Measurements from ENCODE around the gene HADHB. TPM values are rescaled to one million over a fixed set of nuclear protein-coding genes. Genes with fewer than 3 reads are reported as not detected.
"Not testable (repeated sequence)": the region's sequence is repeated elsewhere in the genome, so short reads cannot be mapped to it uniquely, and the experiment has no call there.

HADHB gene
- polyA plus RNA-seq, 3 donors: 142 to 160 (median 158) TPM

DNA sequence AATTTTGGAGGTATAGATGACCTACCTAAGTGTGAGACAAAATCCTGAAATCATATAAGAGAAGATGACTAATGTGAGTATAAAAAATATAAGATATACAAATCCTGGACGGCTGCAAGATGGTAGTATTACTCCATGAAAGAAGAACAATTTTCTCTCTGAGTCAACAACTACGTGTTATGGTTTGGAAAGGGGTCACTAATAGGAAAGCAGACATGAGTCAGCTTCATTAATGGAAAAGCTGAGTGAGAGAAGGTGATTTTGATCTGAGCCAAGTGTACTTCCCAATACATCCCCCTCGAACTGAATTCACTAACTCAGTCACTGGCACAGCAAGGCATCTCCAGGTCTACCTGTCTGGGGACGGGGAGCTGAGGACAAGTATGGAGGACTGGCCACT lies 81.1 kb downstream of the HADHB start:
- no peak for DNase-seq

DNA sequence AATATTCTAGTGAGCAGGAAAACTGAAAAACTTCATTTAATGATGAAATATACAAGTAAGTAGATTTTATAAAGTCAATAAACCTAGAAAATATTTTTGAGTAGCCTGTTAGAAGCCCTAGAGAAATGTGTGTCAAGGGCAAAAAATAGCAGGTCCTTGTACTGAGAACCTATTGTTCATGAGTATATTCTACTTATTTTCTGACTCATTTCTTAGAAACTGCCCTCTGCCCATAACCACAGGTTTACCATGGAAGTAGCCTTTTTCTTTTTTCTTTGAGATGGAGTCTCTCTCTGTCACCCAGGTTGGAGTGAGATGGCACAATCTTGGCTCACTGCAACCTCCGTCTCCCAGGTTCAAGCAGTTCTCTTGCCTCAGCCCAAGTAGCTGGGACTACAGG lies 81.8 kb downstream of the HADHB start:
- DNase-seq: no peak

DNA sequence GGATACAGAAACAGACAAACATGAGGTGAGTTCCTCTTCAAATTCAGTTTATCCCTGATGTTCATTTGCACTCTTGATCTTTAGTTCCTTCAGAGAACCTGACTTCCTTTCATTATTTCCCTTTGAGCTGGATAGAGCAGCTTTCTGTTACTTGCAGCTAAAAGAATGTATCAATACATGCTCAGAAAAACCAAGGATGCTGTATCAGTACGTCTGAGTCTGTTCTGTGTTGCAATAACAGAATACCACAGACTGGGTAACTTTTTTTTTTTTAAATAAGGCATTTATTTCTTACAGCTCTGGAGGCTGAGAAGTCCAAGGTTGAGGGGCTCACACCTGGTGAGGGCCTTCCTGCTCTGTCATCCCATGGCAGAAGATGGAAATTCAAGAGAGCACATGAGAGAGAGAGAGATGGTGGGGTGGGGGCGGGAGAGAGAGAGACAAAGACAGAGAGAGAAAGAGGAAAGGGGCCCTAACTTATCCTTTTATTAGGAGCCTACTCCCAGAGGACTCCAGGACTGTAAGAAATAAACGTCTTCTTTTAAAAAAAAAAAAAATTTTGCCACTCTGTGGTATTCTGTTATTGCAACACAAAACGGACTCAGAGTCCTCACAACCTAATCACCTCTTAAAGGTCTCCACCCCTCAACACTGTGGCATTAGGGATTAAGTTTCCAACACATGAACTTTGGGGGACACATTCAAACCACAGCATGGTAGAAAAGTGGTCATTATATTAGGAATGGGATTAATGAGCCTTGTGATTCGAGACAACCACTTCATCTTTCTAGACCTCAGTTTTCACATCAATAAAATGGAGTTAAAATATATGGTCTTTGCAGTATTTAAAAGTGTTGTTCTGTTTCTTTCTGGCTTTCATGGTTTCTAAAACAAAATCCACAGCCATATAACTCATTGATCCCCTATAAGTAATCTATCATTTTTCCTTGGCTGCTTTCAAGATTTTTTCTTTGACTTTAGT lies 82.8 kb downstream of the HADHB start:
- no peak for DNase-seq

DNA sequence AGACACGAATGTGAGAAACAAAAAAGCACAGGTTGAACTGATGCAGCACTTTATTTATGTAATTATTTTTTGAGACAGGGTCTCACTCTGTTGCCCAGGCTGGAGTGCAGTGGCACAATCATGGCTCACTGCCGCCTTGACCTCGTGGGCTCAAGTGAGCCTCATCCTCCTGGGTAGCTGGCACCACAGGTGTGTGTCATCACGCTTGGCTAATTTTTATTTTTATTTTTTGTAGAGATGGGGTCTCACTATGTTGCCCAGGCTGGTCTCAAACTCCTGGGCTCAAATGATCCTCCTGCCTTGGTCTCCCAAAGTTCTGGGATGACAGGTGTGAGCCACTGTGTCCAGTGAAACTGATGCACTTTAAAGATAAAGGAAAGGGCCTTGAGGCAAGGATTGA lies 84.3 kb downstream of the HADHB start:
- DNase-seq: not testable (repeated sequence)

DNA sequence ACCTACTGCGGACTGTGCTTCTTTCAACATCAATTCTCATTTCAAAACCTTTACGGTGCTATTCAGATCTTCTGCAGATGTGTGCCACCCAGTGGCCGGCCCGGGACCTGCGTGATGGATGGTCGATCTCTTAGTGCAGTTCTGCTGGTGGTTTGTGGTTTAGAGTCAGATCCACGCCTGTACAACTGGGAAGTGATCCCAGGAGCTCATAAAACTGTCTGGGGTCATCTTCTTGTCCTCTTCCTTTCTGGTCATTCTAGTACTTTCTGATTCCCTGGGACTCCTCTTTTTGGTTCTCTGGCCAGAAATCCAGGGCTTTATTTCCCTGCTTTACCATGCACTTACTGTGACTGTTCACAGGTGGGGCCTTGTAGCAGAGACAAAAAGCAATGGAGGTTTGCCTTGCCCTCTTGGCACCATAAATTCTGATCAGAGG lies 85.4 kb downstream of the HADHB start:
- peak; percentile 78 for DNase-seq

DNA sequence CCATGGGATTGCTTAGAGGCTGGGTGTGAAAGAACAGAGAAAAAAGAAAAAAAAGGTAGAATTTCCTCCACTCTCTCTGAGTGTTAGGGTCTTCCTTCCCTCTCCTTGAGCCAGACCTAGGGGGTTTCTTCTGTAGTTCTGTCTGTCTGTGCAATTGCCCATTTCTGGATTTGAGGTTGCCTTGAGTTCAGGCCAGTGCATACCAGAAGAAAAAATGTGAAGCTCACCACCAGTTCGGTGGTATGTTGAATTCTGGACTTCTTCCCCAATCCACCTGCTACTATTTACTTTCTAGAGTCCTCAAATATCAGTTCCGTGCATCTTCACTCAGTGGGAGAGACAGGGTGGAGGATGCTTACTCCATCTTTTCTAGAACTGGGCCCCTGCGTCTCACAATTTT lies 85.9 kb downstream of the HADHB start:
- no peak for DNase-seq

DNA sequence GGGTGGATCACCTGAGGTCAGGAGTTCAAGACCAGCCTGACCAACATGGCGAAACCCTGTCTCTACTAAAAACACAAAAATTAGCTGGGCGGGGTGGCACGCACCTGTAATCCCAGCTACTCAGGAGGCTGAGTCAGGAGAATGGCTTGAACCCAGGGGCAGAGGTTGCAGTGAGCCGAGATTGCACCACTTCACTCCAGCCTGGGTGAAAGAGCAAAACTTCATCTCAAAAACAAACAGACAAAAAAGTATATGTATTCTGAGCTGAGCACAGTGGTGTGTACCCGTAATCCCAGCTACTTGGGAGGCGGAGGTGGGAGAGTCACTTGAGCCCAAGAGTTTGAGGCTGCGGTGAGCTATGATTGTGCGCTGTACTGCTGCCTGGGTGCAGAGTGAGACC lies 86.6 kb downstream of the HADHB start:
- DNase-seq: not testable (repeated sequence)

DNA sequence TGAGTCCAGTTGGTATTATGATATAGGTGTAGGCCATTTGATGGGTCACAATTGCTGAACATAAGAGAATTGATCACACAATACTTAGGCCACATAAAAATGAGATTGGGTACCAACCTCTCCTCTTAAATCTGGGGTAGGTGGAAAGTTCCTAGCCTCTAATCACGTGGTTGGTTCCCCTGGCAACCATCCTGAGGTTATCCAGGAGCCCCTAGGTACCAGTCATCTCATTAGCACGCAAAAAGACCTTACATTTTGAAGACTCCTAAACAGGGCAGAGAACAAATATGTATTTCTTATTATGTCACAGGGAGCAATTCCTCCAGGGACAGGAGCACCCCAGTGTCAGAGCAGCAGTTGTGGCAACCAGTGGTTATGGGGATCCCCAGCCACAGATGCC lies 88.6 kb downstream of the HADHB start:
- DNase-seq: peak; percentile 48

DNA sequence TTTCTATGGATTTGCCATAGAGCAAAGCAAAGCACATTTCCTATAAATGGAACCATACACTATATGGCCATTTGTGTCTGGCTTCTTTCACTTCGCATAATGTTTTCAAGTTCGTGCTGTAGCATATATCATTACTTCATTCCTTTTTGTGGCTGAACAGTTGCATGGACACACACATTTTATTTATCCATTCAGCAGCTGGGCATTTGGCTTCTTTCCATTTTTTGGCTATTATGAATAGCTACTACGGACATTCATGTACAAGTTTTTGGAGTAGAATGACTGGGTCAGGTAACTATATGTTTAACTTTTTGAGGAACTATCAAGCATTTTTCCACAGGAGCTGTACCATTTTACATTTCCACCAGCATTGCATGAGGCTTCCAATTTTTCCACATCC lies 90.5 kb downstream of the HADHB start:
- no peak for DNase-seq

DNA sequence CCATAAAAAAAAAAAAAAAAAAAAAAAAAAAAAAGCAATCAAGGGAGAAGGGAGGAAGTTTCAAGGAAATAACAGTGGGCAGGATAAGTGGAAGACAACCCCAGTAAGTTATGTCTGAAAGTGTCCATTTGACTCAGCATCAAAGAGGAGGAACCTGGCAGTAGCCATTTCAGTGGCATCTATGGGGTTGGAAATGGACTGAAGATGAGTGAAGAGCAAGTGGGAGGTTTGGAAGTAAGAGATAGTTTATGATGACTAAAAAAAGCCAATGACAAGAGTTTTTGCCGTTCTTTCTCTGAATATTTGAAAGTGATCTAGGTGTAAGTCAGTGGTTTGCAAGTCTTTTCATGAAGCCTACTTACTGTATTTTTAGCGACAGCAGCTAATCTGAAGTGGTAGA lies 92.0 kb downstream of the HADHB start:
- no peak for DNase-seq

DNA sequence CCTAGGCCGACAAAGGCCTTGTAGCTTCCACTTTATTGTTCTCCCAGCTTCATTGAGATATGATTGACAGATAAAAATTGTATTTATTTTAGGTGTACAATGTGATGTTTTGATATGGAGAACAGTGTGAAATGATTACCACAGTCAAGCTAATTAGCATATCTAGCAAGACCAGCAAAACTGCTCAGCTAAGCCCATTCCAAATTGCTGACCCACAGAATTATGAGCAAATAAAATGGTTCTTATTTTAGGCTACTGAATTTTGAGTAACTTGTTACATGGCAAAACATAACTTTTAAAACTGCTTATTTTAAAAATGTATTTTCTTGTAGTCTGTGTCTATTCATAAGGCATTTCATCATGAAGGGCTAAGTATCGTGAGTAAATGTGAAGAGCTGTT lies 92.6 kb downstream of the HADHB start:
- no peak for DNase-seq

Other genes starting within 250 kb of the HADHB start
- gene RAB10, start 210.9 kb upstream of the HADHB start, polyA plus RNA-seq (ENCODE audit: insufficient read length in 3 of 3): 100 to 1,000 TPM; 110 to 146 (median 141) TPM
- gene GAREM2, start 71.9 kb upstream of the HADHB start, polyA plus RNA-seq (ENCODE audit: insufficient read length in 3 of 3): 1 to 10 TPM; 6.3 to 9.3 (median 8.3) TPM
- gene HADHA, start 307 bp upstream of the HADHB start, polyA plus RNA-seq (ENCODE audit: insufficient read length in 3 of 3): 100 to 1,000 TPM; 199 to 235 (median 218) TPM
- gene SELENOI, start 101.2 kb downstream of the HADHB start, polyA plus RNA-seq (ENCODE audit: insufficient read length in 3 of 3): 10 to 100 TPM; 17.2 to 24.0 (median 22.5) TPM
- gene ADGRF3, start 101.8 kb downstream of the HADHB start, polyA plus RNA-seq (ENCODE audit: insufficient read length in 3 of 3): 1 to 10 TPM; 2.7 to 3.7 (median 3.5) TPM
- 1 to 10 TPM; 1.8 to 4.6 (median 2.1) TPM for gene DRC1, start 157.0 kb downstream of the HADHB start, polyA plus RNA-seq (ENCODE audit: insufficient read length in 3 of 3)
- under 1 TPM; 0.18 to 0.21 (median 0.19) TPM for gene OTOF, start 233.2 kb downstream of the HADHB start, polyA plus RNA-seq (ENCODE audit: insufficient read length in 3 of 3)

All from renal pelvis (tissue), 4 donors.